Uterus (tissue), 2 donors: ENCODE data around the gene TAP2.

ENCODE experiments used
- CTCF ChIP-seq, 4 experiments: fragments of 200-600 bp in 2 of 4; fragments of 450-650 bp in 2 of 4; sonication (generic) in 2 of 4; IDR thresholded peaks; one replicate each; pipeline ENCODE4 v1.5.1; 2016 to 2019; ENCODE audit warnings: antibody characterized with exemption in 4 of 4, mild to moderate bottlenecking in 2 of 4, moderate library complexity in 1 of 4
- POLR2A ChIP-seq, 2 donors: fragments of 450-650 bp; IDR thresholded peaks; one replicate each; pipeline ENCODE4 v1.6.1; 2016; ENCODE audit warnings: antibody characterized with exemption in 2 of 2, mild to moderate bottlenecking in 1 of 2, moderate library complexity in 1 of 2

DNA sequence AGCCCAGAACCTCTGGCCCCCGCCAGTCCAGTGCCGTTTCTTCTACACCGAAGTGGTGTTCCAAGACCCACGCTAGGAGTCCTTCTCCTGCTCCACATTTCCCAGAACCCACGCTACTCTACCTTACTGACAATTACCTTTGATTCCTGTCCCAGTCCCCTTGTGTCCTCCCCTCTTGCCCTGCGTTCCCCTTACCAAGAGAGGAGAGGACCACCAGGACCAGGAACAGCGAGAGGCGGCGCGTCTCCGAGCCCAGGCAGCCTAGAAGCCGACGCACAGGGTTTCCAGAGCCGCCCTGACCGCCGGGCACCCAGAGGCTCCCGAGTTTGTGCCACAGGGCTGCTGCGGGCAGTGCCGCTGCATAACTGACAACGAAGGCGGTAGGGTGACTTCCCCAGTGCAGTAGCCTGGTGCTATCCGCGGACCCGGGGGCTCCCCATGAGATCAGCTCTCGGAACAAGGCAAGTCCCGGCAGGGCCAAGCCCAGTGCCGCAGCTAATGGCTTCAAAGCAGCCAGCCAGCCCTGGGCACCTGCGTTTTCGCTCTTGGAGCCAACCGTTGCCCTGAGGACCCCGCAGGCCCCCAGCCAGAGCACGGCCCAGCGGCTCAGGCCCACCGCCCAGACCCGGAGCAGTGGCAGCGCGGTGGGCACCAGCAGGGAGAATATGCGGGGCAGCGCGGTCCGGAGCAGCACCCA, 14.5 kb upstream of the TAP2 start:
- no peak for TF ChIP-seq CTCF (IDR thresholded peaks at IDR 0.05)
- TF ChIP-seq POLR2A (IDR thresholded peaks at IDR 0.05): no peak
